ENCODE data around the gene KLHL13.
A peak's percentile ranks its signal among the peaks of the same experiment; 100 is the strongest.

Gene KLHL13

DNA sequence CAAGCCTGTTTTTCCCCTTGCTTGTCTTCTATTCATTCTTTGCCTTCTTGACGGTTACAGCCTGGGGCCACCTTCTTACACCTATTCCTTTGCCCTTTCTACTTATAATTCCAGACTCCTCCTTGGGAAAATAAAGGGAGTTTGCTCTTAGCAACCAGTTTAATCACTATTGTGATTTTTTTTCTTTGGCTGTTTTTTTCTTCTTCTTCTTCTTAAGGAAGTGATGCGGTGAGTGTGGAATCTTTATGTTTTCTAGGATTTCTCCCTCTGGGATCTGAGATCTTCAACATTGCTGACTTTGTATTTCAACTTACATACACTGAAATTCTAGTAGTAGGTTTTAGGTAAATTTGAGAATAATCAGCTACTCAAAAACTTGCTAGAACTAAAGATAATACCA, 1.1 kb upstream of the KLHL13 start:
- DNase-seq (ENCODE audit: extremely low read depth, low read depth): no peak
- no peak for TF ChIP-seq CTCF (IDR thresholded peaks at IDR 0.05; ENCODE audit: low read depth, low read length, missing control alignments)
- no peak overlapping the region for H3K4me3 ChIP-seq (replicated peaks; ENCODE audit: low read depth, low read length)

GRCh38 chrX:118115953-118116712, 477 bp downstream of the KLHL13 start:
- DNase-seq (ENCODE audit: extremely low read depth, low read depth): no peak

DNA sequence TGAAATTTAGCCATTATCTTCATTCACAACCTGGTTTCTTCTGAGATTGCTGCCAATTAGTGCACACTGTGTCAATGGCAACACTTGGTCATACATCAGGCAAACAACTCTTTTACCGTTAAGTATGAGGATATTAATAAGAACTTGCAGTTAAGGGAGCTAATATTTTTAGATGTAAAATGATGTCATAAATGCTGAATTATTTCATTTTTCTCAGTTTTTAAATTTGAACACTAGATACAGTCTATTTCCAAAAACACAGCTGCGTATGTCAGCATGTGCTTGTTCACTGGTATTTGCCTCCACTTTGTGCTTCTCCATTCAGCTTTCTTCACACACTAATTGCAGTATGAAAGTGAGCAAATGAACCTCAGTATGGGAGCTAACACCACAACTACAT, 1.6 kb downstream of the KLHL13 start:
- DNase-seq (ENCODE audit: extremely low read depth, low read depth): no peak
- no peak for TF ChIP-seq CTCF (IDR thresholded peaks at IDR 0.05; ENCODE audit: low read depth, low read length, missing control alignments)
- H3K4me3 ChIP-seq (replicated peaks; ENCODE audit: low read depth, low read length): no peak overlapping the region

More at GRCh38 chrX:118115953-118116712, 477 bp downstream of the KLHL13 start:
- peak overlapping the region; percentile 48 for H3K4me3 ChIP-seq (replicated peaks; ENCODE audit: low read depth, low read length)
- TF ChIP-seq CTCF (IDR thresholded peaks at IDR 0.05; ENCODE audit: low read depth, low read length, missing control alignments): no peak

- DNase-seq (ENCODE audit: extremely low read depth, low read depth): no peak
- no peak for TF ChIP-seq CTCF (IDR thresholded peaks at IDR 0.05; ENCODE audit: low read depth, low read length, missing control alignments)
- H3K4me3 ChIP-seq (replicated peaks; ENCODE audit: low read depth, low read length): no peak overlapping the region
These were observed 7.5 kb downstream of the KLHL13 start for GRCh38 chrX:118109065-118109464.

DNA sequence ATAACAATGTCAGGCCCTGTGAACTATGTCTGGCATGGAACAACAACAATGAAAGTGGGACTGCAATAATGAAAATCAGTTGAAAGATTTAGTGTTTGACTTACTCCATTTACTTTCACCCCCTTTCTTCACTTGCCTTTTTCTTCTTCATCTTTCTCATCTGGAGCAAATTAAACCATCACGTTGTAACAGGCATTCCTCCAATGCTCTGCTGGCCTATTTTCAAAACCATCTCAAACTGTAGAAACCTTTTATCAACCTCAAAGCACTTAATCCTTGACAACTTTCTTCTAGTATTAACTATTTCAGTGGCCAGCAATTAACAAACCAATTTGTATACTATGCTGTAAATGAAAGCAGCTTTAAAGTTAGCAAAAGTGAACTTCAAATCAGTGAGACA, 8.3 kb downstream of the KLHL13 start:
- no peak for TF ChIP-seq CTCF (IDR thresholded peaks at IDR 0.05; ENCODE audit: low read depth, low read length, missing control alignments)

DNA sequence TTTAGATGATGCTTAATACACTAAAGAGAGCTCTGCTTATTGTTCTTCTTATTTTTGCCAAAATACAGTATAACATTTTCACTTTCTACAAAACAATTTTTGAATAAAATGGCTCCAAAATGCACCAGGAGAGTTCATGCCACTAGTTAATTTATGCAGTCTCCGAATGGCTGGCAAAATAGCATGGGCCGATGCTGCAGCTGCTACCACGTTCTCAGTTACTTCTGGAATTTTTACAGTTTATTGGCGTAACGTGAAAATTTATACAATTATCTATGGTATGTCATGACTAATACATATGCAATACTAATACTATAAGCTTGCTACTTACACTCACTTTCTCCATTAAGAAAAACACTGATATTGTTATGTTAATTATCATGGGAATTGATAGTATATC, 16.5 kb downstream of the KLHL13 start:
- TF ChIP-seq CTCF (IDR thresholded peaks at IDR 0.05; ENCODE audit: low read depth, low read length, missing control alignments): no peak
- H3K4me3 ChIP-seq (replicated peaks; ENCODE audit: low read depth, low read length): no peak overlapping the region
- DNase-seq (ENCODE audit: extremely low read depth, low read depth): no peak

More for the DNA sequence above, 8.3 kb downstream of the KLHL13 start:
- no peak for DNase-seq (ENCODE audit: extremely low read depth, low read depth)
- no peak overlapping the region for H3K4me3 ChIP-seq (replicated peaks; ENCODE audit: low read depth, low read length)

DNA sequence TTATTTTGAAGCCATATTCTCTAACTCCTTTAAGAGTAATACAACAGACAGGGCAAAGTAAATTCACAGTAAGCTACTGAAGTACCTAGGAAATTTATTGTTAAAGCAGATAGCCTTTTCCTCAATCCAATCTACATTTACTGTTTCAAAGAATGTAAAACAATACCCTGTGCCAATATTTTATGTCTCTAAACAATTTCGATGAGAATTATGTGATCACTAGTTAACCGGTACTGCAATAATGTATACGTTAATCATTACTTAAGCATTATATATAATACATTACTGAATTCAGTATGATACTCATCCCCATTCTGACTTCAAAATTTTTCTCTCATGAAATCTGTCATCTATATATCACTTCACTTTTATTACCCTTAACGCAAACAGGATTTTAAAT, 28.5 kb downstream of the KLHL13 start:
- no peak overlapping the region for H3K4me3 ChIP-seq (replicated peaks; ENCODE audit: low read depth, low read length)
- TF ChIP-seq CTCF (IDR thresholded peaks at IDR 0.05; ENCODE audit: low read depth, low read length, missing control alignments): no peak
- no peak for DNase-seq (ENCODE audit: extremely low read depth, low read depth)
